ENCODE results near the gene CHI3L1.

The CHI3L1 gene

DNA sequence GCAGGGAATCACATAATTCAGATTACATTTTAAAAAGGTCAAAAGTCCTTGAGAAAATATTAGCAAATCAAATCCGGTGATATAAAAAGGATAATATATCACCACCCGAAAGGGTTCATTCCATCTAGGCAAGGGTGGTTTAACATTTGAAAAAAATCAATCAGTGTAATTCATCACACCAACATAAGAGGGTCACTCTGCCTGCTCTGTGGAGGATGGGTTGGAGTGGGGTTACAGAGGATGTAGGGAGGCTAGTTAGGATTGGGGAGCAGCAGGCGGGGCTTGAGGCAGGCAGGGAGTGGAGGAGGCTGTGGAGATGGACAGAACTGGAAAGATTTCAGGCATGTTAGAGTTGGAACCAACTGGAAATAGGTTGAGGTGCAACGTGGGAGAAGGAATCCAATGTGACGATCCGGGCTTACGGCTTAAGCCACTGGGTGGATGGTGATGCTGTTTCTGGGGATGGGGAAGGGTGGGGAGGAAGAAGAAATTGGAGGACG, 46.5 kb downstream of the CHI3L1 start:
- no peak overlapping the region for H3K9ac ChIP-seq (ENCODE audit: low read depth, low read length)
- peaks cover 24% of the 10 kb centered on the region for H3K4me1 ChIP-seq (ENCODE audit: insufficient read depth, low read length)

DNA sequence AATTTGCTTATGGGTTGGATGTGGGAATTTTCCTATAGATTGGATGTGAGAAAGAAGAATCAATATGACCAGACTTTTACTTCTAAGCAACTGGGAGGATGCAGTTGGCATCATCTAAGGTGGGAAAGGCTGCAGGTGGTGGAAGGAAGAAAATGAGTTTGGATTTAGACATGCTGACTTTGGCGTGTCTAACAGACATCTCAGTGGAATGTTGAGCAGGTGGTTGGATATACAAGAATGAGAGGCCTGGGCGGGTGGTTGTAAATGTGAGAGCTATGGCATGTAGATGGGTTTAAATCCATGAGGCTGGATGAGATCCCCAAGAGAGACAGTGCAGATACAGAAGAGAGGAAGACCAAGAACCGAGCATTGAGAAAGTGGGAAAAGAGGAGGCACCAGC, 48.4 kb downstream of the CHI3L1 start:
- Histone ChIP-seq H3K9me3 (ENCODE audit: control insufficient read depth, insufficient read depth, low read length) (no peaks in the 10 kb centered on the region; the same call in 1 of the 2 replicates), H3K36me3 (ENCODE audit: insufficient read depth, low read length) (no peaks in the 10 kb centered on the region), H3K9ac (ENCODE audit: low read depth, low read length) (no peak overlapping the region), H3K4me1 (ENCODE audit: insufficient read depth, low read length) (peaks cover 30% of the 10 kb centered on the region)

More for the DNA sequence above, 46.5 kb downstream of the CHI3L1 start:
- Histone ChIP-seq H3K9me3 (ENCODE audit: control insufficient read depth, insufficient read depth, low read length) (no peaks in the 10 kb centered on the region; the same call in 1 of the 2 replicates), H3K36me3 (ENCODE audit: insufficient read depth, low read length) (no peaks in the 10 kb centered on the region)

DNA sequence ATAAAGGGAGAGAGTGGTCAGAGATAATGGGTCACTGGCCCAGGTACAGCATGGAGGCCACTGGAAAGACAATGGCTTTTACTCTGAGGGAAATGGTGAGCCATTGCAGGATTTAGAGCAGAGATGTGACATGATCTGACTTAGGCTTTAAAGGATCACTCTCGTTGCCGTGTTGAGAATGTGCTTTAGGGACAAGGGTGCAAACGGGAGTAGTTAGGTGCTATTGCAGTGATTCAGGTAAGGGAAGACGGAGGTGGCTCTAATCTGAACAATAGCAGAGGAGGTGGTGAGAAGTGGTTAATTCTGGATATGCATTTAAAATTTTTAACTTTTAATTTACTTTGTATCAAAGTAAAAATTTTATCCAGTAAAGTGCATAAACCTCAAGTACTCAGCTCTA, 49.2 kb downstream of the CHI3L1 start:
- Histone ChIP-seq H3K9ac (ENCODE audit: low read depth, low read length) (no peak overlapping the region), H3K4me1 (ENCODE audit: insufficient read depth, low read length) (peaks cover 30% of the 10 kb centered on the region), H3K9me3 (ENCODE audit: control insufficient read depth, insufficient read depth, low read length) (no peaks in the 10 kb centered on the region)

DNA sequence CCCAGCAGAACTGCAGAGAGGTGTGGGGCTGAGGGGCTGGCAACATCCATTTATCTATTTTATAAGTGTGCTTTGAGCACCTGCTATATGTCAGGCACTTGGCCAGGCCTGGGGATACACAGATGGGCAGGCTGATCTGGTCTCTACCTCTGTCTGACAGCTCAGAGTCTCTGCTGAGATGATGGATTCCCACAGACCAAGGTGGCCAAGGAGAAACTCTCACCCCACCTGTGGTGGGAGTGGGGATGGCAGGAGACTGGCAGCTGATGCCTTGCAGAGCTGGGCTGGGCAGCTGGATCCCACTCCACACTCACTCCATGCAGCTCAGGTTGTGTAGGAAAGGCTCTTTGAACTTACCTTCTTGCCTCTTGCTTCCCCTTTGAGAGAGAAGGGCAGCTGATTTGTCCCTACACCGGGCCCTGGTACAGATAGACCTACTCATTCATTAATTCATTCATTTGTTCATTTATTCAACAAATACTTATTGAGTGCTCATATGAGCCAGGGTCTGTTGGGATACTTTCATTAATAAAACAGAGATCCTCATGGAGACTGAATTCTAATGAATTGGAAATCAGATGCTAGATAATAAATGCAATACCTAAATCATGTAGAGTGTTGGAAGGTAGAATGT, 50.0 kb downstream of the CHI3L1 start:
- Histone ChIP-seq H3K36me3 (ENCODE audit: insufficient read depth, low read length) (no peaks in the 10 kb centered on the region), H3K9ac (ENCODE audit: low read depth, low read length) (no peak overlapping the region), H3K9me3 (ENCODE audit: control insufficient read depth, insufficient read depth, low read length) (no peaks in the 10 kb centered on the region), H3K4me1 (ENCODE audit: insufficient read depth, low read length) (peaks cover 30% of the 10 kb centered on the region)

More for the DNA sequence above, 49.2 kb downstream of the CHI3L1 start:
- no peaks in the 10 kb centered on the region for H3K36me3 ChIP-seq (ENCODE audit: insufficient read depth, low read length)

DNA sequence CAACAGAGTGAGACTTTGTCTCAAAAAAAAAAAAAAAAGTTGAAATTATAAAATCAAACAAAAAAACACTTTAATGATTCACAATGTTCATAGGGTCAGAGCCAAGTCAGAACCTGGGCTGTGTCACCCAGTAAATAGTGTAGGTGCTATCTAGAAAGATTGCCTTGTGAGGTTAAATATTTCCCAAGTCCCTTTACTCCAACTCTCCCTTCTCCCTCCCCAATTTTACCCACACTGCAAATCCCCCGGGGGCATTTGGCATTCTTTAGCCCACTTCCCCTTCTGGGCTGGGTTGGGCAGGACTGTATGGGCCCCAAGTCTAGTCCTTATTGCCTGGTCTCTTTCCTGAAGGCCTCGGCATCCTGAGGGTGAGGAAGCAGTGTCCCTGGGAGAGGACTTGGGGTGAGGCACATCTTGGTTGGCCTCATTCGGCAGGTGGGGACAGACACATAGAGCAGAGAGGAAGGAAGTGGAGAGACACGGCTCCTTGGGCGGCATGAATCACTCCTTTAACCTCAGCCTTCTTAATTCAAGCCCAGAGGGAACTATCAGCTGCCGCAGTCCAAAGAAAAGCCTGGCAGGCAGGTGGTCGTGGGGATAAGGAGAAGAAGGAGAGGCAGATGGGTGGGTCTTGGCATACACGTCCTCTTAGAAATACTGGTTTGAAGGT, 50.7 kb downstream of the CHI3L1 start:
- H3K36me3 ChIP-seq (ENCODE audit: insufficient read depth, low read length), result no peaks in the 10 kb centered on the region
- H3K4me1 ChIP-seq (ENCODE audit: insufficient read depth, low read length), result peaks cover 26% of the 10 kb centered on the region
- no peaks in the 10 kb centered on the region for H3K9me3 ChIP-seq (ENCODE audit: control insufficient read depth, insufficient read depth, low read length)

DNA sequence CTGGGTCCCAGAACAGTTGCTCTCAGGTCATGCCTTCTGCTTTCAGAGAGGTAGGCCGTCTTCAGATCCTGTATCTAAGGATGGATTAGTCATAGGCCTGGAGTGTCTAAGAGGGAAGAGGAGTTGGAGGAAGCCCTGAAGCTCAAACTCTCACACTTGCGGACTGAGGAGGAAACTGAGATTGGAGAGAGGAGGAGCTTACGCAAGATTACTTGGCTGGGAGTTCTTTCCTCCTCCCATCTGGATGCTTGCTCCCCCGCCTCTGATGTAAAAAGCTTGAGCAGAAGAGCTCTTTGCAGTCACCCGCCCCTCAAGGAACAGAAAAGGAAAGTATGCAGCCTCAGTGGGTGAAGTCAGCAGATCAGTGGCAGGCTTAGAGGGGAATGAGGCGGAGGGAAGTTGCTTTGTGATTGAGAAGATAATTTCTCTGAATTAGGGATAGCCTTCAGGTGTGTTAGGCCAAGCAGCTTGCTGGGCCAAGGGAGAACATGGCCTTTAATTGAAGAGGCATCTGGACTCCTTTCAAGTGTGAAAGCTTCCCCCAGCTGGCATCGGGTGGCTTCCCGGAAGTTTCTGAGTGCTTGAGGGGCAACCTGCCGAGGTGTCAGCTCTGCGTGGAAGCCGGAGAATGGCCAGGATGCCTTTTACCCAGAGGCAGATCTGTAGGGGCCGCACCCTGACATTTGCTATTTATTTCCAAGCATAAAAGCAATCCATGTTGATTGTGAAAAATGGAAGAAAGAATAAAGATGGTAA, 52.4 kb downstream of the CHI3L1 start:
- Histone ChIP-seq H3K36me3 (ENCODE audit: insufficient read depth, low read length) (no peaks in the 10 kb centered on the region), H3K9me3 (ENCODE audit: control insufficient read depth, insufficient read depth, low read length) (no peaks in the 10 kb centered on the region), H3K4me1 (ENCODE audit: insufficient read depth, low read length) (peaks cover 18% of the 10 kb centered on the region), H3K9ac (ENCODE audit: low read depth, low read length) (no peak overlapping the region)

More for the DNA sequence above, 50.7 kb downstream of the CHI3L1 start:
- H3K9ac ChIP-seq (ENCODE audit: low read depth, low read length), result no peak overlapping the region

DNA sequence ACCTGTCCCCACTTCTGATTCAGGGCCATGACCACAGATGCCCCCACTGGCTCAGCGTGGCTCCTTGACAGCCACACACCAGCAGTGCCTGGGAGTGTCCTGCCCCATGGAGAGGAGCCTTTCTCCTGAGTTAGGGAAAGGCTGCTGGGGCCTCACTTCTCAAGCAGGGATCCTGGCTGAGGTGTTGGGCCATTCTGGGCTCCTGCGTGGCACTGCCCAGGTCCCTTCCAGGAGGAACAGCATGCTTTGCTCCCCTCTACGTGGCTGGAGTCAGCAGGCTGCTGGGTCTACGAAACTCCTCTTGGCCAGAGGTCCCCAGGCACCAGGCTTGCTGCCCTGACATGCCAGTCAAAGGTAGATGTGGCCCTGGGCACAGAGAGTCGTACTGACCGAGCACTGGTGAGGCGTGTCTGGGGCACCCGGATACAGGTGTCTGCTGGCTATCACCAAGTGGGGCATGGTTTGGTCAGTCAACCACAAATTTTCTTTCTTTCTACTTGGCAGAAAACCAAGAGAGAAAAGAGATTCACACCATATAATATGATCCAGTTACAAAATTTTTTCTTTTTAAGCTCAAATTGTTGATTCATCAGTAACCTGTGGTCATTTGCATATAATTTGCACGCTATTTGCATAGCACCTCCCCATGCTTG, 54.8 kb downstream of the CHI3L1 start:
- Histone ChIP-seq H3K9ac (ENCODE audit: low read depth, low read length) (no peak overlapping the region), H3K4me1 (ENCODE audit: insufficient read depth, low read length) (peaks cover 19% of the 10 kb centered on the region), H3K9me3 (ENCODE audit: control insufficient read depth, insufficient read depth, low read length) (no peaks in the 10 kb centered on the region), H3K36me3 (ENCODE audit: insufficient read depth, low read length) (no peaks in the 10 kb centered on the region)

DNA sequence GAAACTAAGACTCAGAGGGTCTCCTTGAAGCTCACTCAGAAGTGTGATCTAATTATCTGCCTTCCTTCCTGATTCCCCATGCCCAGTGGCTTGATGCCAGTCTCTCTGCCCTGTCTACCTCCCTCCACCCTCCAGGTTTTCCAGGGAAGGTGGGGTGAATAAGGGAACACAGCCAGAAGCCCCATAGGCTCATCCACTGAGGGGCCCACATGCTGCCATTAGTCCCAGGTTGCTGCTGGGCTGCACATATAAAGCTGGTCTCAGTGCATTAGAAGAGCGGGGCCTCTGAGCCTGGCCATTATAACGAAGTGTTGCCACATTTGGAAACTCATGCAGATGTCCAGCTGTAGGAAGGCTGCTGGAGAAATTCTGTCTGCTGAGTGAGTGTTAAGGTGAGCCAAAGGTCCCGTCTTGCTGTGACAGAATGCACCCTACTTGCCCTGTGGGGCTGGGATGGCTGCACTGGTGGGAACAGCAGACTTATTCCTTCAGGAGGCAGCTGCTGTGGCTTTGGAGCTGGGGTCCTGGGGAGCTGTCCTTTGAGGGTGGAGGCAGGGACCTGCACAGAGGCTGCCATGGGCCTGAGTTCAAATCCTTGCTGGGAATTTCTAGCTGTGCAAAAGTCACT, 56.0 kb downstream of the CHI3L1 start:
- Histone ChIP-seq H3K9ac (ENCODE audit: low read depth, low read length) (no peak overlapping the region), H3K36me3 (ENCODE audit: insufficient read depth, low read length) (no peaks in the 10 kb centered on the region), H3K9me3 (ENCODE audit: control insufficient read depth, insufficient read depth, low read length) (no peaks in the 10 kb centered on the region), H3K4me1 (ENCODE audit: insufficient read depth, low read length) (peaks cover 25% of the 10 kb centered on the region)

DNA sequence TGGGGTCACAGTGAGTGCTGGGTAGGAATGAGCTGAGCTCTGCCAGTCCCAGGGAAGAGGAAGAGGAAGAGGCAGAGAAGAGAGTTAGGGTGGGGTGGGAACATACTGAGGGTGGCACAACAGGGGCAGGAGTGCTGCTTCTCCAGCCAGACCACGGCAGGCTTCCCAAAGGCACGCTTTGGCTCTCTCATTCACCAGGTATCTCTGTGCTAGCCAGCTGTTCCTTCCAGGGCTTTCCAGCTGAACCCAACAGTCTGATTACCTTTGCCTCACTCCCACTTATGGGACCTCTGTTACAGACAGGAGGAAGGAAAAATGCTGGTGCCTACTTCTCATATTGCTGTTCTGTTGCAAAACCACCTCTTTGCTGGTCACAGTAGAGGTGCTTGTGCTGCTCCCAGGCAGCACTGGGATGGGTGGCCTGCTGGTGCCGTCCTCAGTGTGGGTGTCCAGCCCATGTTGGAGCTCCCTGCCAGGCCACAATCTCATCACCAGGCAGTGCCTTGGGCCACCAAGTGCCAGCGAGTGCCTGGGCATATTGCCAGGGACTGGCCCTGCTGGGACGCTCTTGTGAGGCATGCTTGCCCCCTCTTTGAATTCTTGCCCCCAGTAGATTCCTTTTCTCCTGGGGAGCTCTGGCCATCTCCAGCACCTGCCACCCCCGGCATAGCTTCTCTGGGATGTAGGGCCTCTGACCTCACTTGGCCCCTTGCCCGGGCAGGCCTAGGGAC, 56.8 kb downstream of the CHI3L1 start:
- H3K4me1 ChIP-seq (ENCODE audit: insufficient read depth, low read length), result peaks cover 25% of the 10 kb centered on the region
- no peak overlapping the region for H3K9ac ChIP-seq (ENCODE audit: low read depth, low read length)
- no peaks in the 10 kb centered on the region for H3K36me3 ChIP-seq (ENCODE audit: insufficient read depth, low read length)
- no peaks in the 10 kb centered on the region for H3K9me3 ChIP-seq (ENCODE audit: control insufficient read depth, insufficient read depth, low read length)

Data from ES-I3 (cell line).